NB4 (cell line): ENCODE results near the gene DCHS2.

Source experiments
- DNase-seq: peaks from one replicate; pipeline ENCODE4 v3.0.0; 2010; ENCODE audit warnings: low read depth
- H3K4me3 ChIP-seq: one replicate; pipeline ENCODE4 v1.5.1; 2011; ENCODE audit warnings: mild to moderate bottlenecking, low read depth, low read length, moderate library complexity
- MYC ChIP-seq: IDR thresholded peaks from 2 replicates; pipeline ENCODE4 v1.6.1; 2011; ENCODE audit warnings: low read depth, low read length
- POLR2A ChIP-seq: IDR thresholded peaks from 2 replicates; pipeline ENCODE4 v1.6.1; 2011; ENCODE audit warnings: mild to moderate bottlenecking; ENCODE audit not compliant: insufficient read length; ENCODE audit errors: extremely low read depth
- TF ChIP-seq, protein P1 (sequence below): IDR thresholded peaks from 2 replicates; pipeline ENCODE4 v1.6.1; 2011; ENCODE audit warnings: low read depth, low read length
- TF ChIP-seq, protein P2 (sequence below): IDR thresholded peaks from one replicate; pipeline ENCODE4 v1.5.1; 2012; ENCODE audit warnings: low read depth, low read length

The DCHS2 gene

GRCh38 chr4:154466336-154466735 lies 25.3 kb downstream of the DCHS2 start:
- H3K4me3 ChIP-seq, result no peak overlapping the region
- TF ChIP-seq, protein P1, sequence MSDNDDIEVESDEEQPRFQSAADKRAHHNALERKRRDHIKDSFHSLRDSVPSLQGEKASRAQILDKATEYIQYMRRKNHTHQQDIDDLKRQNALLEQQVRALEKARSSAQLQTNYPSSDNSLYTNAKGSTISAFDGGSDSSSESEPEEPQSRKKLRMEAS, result no peak
- TF ChIP-seq MYC, result no peak
- TF ChIP-seq, protein P2, sequence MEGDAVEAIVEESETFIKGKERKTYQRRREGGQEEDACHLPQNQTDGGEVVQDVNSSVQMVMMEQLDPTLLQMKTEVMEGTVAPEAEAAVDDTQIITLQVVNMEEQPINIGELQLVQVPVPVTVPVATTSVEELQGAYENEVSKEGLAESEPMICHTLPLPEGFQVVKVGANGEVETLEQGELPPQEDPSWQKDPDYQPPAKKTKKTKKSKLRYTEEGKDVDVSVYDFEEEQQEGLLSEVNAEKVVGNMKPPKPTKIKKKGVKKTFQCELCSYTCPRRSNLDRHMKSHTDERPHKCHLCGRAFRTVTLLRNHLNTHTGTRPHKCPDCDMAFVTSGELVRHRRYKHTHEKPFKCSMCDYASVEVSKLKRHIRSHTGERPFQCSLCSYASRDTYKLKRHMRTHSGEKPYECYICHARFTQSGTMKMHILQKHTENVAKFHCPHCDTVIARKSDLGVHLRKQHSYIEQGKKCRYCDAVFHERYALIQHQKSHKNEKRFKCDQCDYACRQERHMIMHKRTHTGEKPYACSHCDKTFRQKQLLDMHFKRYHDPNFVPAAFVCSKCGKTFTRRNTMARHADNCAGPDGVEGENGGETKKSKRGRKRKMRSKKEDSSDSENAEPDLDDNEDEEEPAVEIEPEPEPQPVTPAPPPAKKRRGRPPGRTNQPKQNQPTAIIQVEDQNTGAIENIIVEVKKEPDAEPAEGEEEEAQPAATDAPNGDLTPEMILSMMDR, result no peak
- TF ChIP-seq POLR2A, result no peak
- no peak for DNase-seq

DNA sequence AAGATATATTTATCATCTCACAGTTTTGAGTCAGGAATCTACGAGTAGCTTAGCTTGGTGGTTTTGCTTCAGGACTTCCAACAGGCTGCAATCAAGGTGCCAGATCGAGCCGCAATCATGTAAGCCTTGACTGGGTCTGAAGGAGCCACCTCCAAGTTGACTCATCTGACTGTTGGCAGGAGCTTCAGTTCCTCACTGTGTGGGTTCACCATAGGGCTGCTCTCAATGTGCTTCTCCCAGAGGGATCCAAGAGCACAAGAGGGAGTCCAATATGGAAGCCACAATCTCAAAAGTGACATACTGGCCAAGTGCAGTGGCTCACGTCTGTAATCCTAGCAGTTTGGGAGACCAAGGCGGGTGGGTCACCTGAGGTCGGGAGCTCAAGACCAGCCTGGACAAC lies 26.5 kb downstream of the DCHS2 start:
- DNase-seq, result peak; percentile 2
- H3K4me3 ChIP-seq, result no peak overlapping the region
- TF ChIP-seq, protein P1, result no peak
- no peak for TF ChIP-seq MYC
- TF ChIP-seq, protein P2, result no peak
- no peak for TF ChIP-seq POLR2A

DNA sequence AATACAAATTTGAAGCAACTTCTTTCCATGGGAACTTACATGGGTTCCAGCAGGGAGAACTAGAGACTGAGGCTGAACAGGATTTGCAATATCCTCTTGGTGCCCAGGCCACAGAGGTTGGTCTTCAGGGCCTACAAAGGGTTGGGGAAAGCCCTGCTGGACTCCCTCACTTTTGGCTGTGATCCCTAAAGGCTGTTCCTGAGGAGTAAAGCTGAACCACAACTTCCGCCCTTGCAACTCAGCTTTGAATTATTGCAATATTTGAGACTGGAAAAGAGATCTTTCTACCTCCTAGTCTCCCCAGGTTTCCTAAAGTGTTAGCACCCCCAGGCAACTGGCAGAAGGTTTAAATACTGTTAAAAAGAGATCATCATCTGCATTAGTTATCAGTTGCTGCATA lies 26.9 kb downstream of the DCHS2 start:
- TF ChIP-seq POLR2A, result no peak
- TF ChIP-seq, protein P1, result no peak
- DNase-seq, result no peak
- H3K4me3 ChIP-seq, result no peak overlapping the region

DNA sequence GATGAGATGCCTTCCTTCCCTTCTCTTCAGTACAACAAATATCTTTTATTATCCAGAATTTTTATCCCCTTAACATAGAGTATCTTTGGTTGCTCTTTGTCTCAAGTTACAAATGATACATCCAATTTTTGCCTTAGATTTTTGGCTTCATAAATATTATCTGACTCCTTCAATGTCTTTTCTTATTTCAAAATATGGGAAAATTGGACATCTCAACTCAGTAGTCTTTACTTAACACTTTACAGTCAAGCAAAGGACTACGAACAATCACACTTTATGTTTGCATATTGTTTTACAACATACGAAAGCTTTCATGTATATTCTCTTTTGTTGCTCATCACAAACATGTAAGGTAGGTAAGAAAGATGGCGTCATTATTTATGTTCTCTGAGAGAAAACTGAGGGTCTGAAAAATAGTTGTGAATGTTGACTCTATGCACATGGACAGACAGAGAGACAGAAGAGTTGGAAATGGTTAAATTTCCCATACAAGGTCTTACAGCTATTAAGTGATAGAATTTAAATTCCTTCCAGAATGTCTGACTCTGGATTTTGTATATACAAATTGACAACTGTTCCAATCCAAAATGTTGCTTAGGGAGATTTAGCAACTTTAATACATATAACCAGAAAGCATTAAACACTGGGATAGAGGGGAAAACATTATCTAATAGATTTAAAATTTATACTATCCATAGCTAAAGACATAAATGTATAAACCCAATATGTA lies 29.4 kb downstream of the DCHS2 start:
- DNase-seq, result no peak
- no peak overlapping the region for H3K4me3 ChIP-seq
- TF ChIP-seq MYC, result no peak
- TF ChIP-seq POLR2A, result no peak
- TF ChIP-seq, protein P1, result no peak
- TF ChIP-seq, protein P2, result no peak

- H3K4me3 ChIP-seq, result no peak overlapping the region
- TF ChIP-seq MYC (no peak), POLR2A (no peak)
- TF ChIP-seq, protein P2, result no peak
- TF ChIP-seq, protein P1, result no peak
- no peak for DNase-seq
Observed at GRCh38 chr4:154457471-154457870, 34.1 kb downstream of the DCHS2 start.

GRCh38 chr4:154456889-154457288 lies 34.7 kb downstream of the DCHS2 start:
- no peak for DNase-seq
- TF ChIP-seq POLR2A, result no peak
- no peak for TF ChIP-seq MYC
- TF ChIP-seq, protein P2, result no peak
- TF ChIP-seq, protein P1, result no peak
- H3K4me3 ChIP-seq, result no peak overlapping the region
